Vagina (tissue), 2 donors: ENCODE measurements around the gene ATP11A. TPM values are rescaled to one million over a fixed set of nuclear protein-coding genes. Genes with fewer than 3 reads are reported as not detected.

Experiments
- DNase-seq, 2 donors: peaks; one replicate each; pipeline ENCODE4 v3.0.0-alpha.2; 2017; ENCODE audit errors: extremely low spot score in 2 of 2
- H3K27ac ChIP-seq: fragments of 200-600 bp; sonication (generic); one replicate; pipeline ENCODE4 v1.5.1; 2019
- H3K27me3 ChIP-seq: fragments of 200-600 bp; sonication (generic); one replicate; pipeline ENCODE4 v1.5.1; 2019
- H3K36me3 ChIP-seq, 2 donors: fragments of 200-600 bp; sonication (generic); one replicate each; pipeline ENCODE4 v1.5.1; 2017 to 2019
- H3K4me1 ChIP-seq: fragments of 200-600 bp; sonication (generic); one replicate; pipeline ENCODE4 v1.5.1; 2019
- H3K4me3 ChIP-seq, 2 donors: fragments of 200-600 bp; sonication (generic); 1 replicate in 1 of 2; 2 replicates in 1 of 2; pipeline ENCODE4 v1.5.1; 2016 to 2019
- H3K9me3 ChIP-seq: fragments of 200-600 bp; sonication (generic); one replicate; pipeline ENCODE4 v1.5.1; 2019
- POLR2A ChIP-seq, 2 donors: fragments of 450-650 bp; IDR thresholded peaks; one replicate each; pipeline ENCODE4 v1.6.1; 2017; ENCODE audit warnings: antibody characterized with exemption in 2 of 2, mild to moderate bottlenecking in 2 of 2, moderate library complexity in 2 of 2
- POLR2AphosphoS5 ChIP-seq, 2 donors: sonication (generic); formaldehyde crosslinking; IDR thresholded peaks; one replicate each; pipeline ENCODE4 v1.9.0; 2017; ENCODE audit warnings: antibody characterized with exemption in 2 of 2, mild to moderate bottlenecking in 2 of 2, low read depth in 1 of 2; ENCODE audit not compliant: insufficient read depth in 1 of 2
- intact Hi-C: fragments of 100-400 bp; cut with DNase I; formaldehyde crosslinking; loops from one replicate; pipeline ENCODE4 v1.15.1; 2023
- total RNA-seq: library from RNA; depleted of rRNA; stranded (reverse); fragments of >200 nt; gene quantifications from one replicate; pipeline ENCODE4 v1.2.3, GENCODE V29; 2016
- TF ChIP-seq, protein P1 (sequence below), 3 experiments: fragments of 450-650 bp in 2 of 3; fragments of 200-600 bp in 1 of 3; sonication (generic) in 1 of 3; IDR thresholded peaks; one replicate each; pipeline ENCODE4 v1.5.1; 2017 to 2019; ENCODE audit warnings: antibody characterized with exemption in 3 of 3, mild to moderate bottlenecking in 2 of 3, moderate library complexity in 2 of 3

ATP11A gene
- total RNA-seq, 1 donor from 2014 or later: 33.4 TPM

DNA sequence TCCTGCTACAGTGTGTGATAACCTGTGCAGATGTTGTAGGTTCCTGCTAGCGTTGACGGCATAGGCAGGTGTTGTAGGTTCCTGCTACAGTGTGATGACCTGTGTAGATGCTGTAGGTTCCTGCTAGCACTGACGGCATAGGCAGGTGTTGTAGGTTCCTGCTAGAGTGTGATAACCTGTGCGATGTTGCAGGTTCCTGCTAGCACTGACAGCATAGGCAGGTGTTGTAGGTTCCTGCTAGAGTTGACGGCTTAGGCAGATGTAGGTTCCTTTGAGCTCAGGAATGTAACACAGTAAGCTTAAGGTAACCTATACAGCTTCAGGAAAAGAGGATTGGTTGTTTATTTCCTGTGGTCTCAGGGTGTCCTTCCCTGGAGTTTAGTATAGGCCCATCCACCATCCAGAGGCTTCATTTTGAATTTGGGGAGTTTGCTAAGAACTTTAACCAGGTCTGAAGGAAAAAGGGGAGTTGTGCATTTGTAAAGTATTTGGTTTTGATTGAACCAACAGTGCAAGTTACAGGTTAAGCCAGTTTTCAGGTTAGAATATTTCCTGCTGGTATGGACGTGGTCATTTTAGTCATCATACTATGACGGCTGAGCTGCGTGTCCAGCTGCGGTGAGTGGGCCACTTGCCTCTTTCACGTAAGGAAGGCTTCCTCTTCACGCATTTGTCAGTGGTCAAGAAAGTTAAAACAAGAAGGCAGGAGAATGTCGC is 53.8 kb downstream of the ATP11A start:
- H3K36me3 ChIP-seq: no peaks in the 10 kb centered on the region
- intact Hi-C loops: no loop called here
- no peaks in the 10 kb centered on the region for H3K9me3 ChIP-seq
- DNase-seq: no peak
- TF ChIP-seq, protein P1, sequence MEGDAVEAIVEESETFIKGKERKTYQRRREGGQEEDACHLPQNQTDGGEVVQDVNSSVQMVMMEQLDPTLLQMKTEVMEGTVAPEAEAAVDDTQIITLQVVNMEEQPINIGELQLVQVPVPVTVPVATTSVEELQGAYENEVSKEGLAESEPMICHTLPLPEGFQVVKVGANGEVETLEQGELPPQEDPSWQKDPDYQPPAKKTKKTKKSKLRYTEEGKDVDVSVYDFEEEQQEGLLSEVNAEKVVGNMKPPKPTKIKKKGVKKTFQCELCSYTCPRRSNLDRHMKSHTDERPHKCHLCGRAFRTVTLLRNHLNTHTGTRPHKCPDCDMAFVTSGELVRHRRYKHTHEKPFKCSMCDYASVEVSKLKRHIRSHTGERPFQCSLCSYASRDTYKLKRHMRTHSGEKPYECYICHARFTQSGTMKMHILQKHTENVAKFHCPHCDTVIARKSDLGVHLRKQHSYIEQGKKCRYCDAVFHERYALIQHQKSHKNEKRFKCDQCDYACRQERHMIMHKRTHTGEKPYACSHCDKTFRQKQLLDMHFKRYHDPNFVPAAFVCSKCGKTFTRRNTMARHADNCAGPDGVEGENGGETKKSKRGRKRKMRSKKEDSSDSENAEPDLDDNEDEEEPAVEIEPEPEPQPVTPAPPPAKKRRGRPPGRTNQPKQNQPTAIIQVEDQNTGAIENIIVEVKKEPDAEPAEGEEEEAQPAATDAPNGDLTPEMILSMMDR (IDR thresholded peaks at IDR 0.05): no peak
- TF ChIP-seq POLR2A (IDR thresholded peaks at IDR 0.05) (no peak), POLR2AphosphoS5 (IDR thresholded peaks at IDR 0.05; ENCODE audit: insufficient read depth in 1 of 2, low read depth in 1 of 2) (no peak)
- H3K4me3 ChIP-seq: no peak overlapping the region
- no peak overlapping the region for H3K27ac ChIP-seq
- no peaks in the 10 kb centered on the region for H3K27me3 ChIP-seq
- H3K4me1 ChIP-seq: peaks cover 5% of the 10 kb centered on the region

DNA sequence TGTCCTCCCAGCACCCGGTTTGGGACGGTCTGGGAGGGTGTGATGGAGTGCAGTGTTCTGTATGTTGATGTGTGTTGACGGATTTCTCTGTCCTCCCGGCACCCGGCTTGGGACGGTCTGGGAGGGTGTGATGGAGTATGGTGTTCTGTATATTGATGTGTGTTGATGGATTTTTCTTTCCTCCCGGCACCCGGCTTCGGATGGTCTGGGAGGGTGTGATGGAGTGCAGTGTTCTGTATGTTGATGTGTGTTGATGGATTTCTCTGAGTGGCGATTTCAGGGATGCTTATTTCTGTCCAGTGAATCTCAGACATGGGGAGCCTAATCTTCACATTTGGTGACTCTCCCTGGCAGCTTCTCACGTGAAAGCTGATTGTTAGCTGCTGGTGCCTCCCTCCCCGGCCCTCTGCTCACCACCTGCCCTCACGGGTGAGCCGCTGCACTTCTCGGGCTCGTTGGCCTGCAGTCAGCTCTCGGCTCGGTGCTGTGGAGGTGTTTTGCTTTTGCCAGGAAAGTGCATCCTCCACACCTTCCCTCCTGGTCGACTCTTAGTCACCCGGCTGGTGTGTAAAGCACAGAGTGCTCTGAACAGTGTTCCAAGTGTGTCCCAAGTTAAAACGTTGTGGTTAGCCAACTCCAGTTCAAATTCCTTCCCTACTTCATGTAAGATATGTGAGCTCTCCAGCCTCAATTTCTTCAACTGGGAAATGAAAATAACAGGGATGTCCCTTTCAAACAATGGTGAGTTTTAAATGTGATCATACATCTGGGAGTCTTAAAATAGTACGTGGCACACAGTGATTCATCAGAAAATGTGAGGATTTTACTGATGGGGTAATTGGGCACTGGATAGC is 54.6 kb downstream of the ATP11A start:
- Histone ChIP-seq H3K4me1 (peaks cover 10% of the 10 kb centered on the region), H3K27ac (no peak overlapping the region), H3K4me3 (no peak overlapping the region), H3K9me3 (no peaks in the 10 kb centered on the region), H3K36me3 (no peaks in the 10 kb centered on the region), H3K27me3 (no peaks in the 10 kb centered on the region)
- DNase-seq: no peak
- TF ChIP-seq POLR2AphosphoS5 (IDR thresholded peaks at IDR 0.05; ENCODE audit: insufficient read depth in 1 of 2, low read depth in 1 of 2) (no peak), POLR2A (IDR thresholded peaks at IDR 0.05) (no peak)
- TF ChIP-seq, protein P1 (IDR thresholded peaks at IDR 0.05): no peak
- intact Hi-C loops: no loop called here

DNA sequence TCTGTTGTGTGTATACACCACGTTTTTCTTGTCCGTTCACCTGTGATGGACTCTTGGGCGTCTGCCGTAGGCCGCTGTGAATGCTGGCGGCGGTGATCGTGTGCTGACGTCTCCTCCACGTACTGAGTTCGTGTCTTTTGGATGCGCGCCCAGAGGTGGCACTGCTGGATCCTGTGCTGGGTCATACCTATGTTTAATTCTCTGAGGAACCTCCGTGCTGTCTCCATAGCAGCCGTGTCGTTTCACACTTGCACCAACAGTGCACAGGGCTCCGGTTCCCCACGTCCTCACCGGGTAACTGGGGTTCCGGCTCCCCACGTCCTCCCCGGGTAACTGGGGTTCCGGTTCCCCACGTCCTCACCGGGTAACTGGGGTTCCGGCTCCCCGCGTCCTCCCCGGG is 56.2 kb downstream of the ATP11A start:
- no peak overlapping the region for H3K4me3 ChIP-seq
- H3K9me3 ChIP-seq: no peaks in the 10 kb centered on the region
- intact Hi-C loops: no loop called here
- no peak for DNase-seq
- no peak overlapping the region for H3K27ac ChIP-seq
- TF ChIP-seq, protein P1 (IDR thresholded peaks at IDR 0.05): no peak
- TF ChIP-seq POLR2AphosphoS5 (IDR thresholded peaks at IDR 0.05; ENCODE audit: insufficient read depth in 1 of 2, low read depth in 1 of 2) (no peak), POLR2A (IDR thresholded peaks at IDR 0.05) (no peak)
- no peaks in the 10 kb centered on the region for H3K36me3 ChIP-seq
- H3K27me3 ChIP-seq: no peaks in the 10 kb centered on the region
- H3K4me1 ChIP-seq: peaks cover 10% of the 10 kb centered on the region

DNA sequence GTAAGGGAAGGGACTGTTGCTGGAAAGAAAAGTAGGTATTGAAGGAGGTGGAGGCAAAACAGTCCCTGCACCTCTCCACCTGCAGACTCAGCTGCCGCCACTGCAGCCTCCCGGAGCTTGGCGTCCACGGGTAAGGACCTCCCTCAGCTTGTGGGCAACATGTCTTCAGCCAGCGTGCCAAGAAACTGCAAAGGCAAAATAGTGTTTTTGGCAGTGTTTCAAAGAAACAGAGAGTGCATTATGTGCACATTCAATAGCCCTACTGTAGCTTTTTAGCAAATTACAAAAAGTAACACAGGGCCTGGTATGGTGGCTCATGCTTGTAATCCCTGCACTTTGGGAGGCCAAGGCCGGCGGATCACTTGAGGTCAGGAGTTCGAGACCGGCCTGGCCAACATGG is 57.4 kb downstream of the ATP11A start:
- Histone ChIP-seq H3K4me3 (no peak overlapping the region), H3K4me1 (peaks cover 10% of the 10 kb centered on the region), H3K27ac (no peak overlapping the region), H3K27me3 (no peaks in the 10 kb centered on the region), H3K36me3 (no peaks in the 10 kb centered on the region), H3K9me3 (no peaks in the 10 kb centered on the region)
- DNase-seq: no peak
- intact Hi-C loops: no loop called here
- TF ChIP-seq, protein P1 (IDR thresholded peaks at IDR 0.05): no peak
- no peak for TF ChIP-seq POLR2AphosphoS5 (IDR thresholded peaks at IDR 0.05; ENCODE audit: insufficient read depth in 1 of 2, low read depth in 1 of 2)
- TF ChIP-seq POLR2A (IDR thresholded peaks at IDR 0.05): no peak
